GM18873 (cell line): Measurements from ENCODE around the gene LMF1.
"Not testable (repeated sequence)": the region's sequence is repeated elsewhere in the genome, so short reads cannot be mapped to it uniquely, and the experiment has no call there.

Source experiments
- ATAC-seq: cut with Tn5 transposase; IDR thresholded peaks from one replicate; pipeline ENCODE4 v1.9.1; 2021; ENCODE audit warnings: mild to moderate bottlenecking, moderate library complexity, moderate number of reproducible peaks; ENCODE audit not compliant: unreplicated experiment, low FRiP score

Gene LMF1

GRCh38 chr16:886084-886543 lies 84.7 kb downstream of the LMF1 start:
- ATAC-seq: no peak

- no peak for ATAC-seq
These were observed 85.4 kb downstream of the LMF1 start for GRCh38 chr16:885391-885790.

GRCh38 chr16:884232-884631 lies 86.6 kb downstream of the LMF1 start:
- no peak for ATAC-seq

- no peak for ATAC-seq
These were observed 87.0 kb downstream of the LMF1 start for GRCh38 chr16:883781-884180.

- no peak for ATAC-seq
These were observed 87.4 kb downstream of the LMF1 start for GRCh38 chr16:883340-883739.

GRCh38 chr16:882671-883070 lies 88.1 kb downstream of the LMF1 start:
- ATAC-seq: not testable (repeated sequence)

GRCh38 chr16:882256-882655 lies 88.5 kb downstream of the LMF1 start:
- ATAC-seq: no peak

GRCh38 chr16:881219-882097 lies 89.3 kb downstream of the LMF1 start:
- no peak for ATAC-seq

GRCh38 chr16:880471-881171 lies 90.2 kb downstream of the LMF1 start:
- ATAC-seq: no peak

- ATAC-seq: no peak
These were observed 90.8 kb downstream of the LMF1 start for GRCh38 chr16:879986-880385.

GRCh38 chr16:879461-879861 lies 91.3 kb downstream of the LMF1 start:
- ATAC-seq: no peak

- no peak for ATAC-seq
These were observed 91.9 kb downstream of the LMF1 start for GRCh38 chr16:878886-879285.

- ATAC-seq: no peak
These were observed 92.6 kb downstream of the LMF1 start for GRCh38 chr16:878072-878784.

- ATAC-seq: no peak
These were observed 93.3 kb downstream of the LMF1 start for GRCh38 chr16:877242-878071.

- no peak for ATAC-seq
These were observed 94.1 kb downstream of the LMF1 start for GRCh38 chr16:876523-877241.

GRCh38 chr16:876041-876335 lies 94.8 kb downstream of the LMF1 start:
- ATAC-seq: no peak

GRCh38 chr16:875182-876040 lies 95.4 kb downstream of the LMF1 start:
- no peak for ATAC-seq

GRCh38 chr16:874366-875181 lies 96.2 kb downstream of the LMF1 start:
- ATAC-seq: no peak
